ENCODE measurements around the gene CLK1.

CLK1 gene

DNA sequence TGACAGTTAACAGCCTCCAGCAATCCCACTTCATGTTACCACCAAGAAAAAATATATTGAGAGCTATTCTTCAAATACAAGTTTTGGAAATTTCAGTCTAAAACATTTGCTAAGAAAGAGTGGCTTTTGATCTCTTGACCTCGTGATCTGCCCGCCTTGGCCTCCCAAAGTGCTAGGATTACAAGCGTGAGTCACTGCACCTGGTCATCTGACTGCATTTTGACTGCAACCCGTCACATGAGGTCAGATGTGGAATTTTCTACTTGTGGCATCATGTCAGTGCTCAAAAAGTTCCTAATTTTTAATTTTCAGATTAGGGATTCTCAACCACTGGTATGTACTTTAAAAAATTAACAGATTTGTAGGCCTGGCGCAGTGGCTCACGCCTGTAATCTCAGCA is 9.1 kb upstream of the CLK1 start:
- no peaks in the 10 kb centered on the region for H3K27me3 ChIP-seq
- intact Hi-C loops (cut with DNase I; ENCODE audit: low total_unique reads) = no loop called here
- H3K4me1 ChIP-seq = no peaks in the 10 kb centered on the region
- no peaks in the 10 kb centered on the region for H3K9me3 ChIP-seq
- no peak for DNase-seq
- TF ChIP-seq, protein P1, sequence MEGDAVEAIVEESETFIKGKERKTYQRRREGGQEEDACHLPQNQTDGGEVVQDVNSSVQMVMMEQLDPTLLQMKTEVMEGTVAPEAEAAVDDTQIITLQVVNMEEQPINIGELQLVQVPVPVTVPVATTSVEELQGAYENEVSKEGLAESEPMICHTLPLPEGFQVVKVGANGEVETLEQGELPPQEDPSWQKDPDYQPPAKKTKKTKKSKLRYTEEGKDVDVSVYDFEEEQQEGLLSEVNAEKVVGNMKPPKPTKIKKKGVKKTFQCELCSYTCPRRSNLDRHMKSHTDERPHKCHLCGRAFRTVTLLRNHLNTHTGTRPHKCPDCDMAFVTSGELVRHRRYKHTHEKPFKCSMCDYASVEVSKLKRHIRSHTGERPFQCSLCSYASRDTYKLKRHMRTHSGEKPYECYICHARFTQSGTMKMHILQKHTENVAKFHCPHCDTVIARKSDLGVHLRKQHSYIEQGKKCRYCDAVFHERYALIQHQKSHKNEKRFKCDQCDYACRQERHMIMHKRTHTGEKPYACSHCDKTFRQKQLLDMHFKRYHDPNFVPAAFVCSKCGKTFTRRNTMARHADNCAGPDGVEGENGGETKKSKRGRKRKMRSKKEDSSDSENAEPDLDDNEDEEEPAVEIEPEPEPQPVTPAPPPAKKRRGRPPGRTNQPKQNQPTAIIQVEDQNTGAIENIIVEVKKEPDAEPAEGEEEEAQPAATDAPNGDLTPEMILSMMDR (IDR thresholded peaks at IDR 0.05) = no peak
- no peak overlapping the region for H3K27ac ChIP-seq
- no peak overlapping the region for H3K4me3 ChIP-seq
- peaks cover 30 to 78% (median 33%) of the 10 kb centered on the region in 3 donors for H3K36me3 ChIP-seq

DNA sequence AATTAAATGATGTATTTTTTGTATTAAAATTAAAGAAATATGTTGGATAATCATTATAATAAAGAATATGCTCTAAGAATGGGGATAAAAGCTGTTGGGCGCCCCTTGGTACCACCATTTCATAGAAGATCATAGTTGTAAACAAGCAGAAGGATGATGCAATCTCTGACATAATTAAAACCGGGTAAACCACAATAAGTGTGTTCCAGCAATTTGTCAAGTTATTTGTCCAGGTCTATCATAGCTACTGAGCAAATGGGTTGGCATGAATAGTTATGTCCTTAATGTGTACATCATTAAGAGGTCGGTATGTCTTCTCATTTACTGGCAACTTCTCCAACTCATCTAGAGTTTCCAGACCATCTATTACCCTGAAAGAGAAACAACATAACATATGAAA is 6.7 kb upstream of the CLK1 start:
- Histone ChIP-seq H3K27me3 (no peaks in the 10 kb centered on the region), H3K27ac (no peak overlapping the region), H3K9me3 (no peaks in the 10 kb centered on the region), H3K4me3 (no peak overlapping the region), H3K36me3 (peaks cover 17 to 56% (median 20%) of the 10 kb centered on the region in 3 donors), H3K4me1 (peaks cover 0 to 12% (median 3%) of the 10 kb centered on the region in 4 donors)
- no peak for DNase-seq
- TF ChIP-seq, protein P1 (IDR thresholded peaks at IDR 0.05) = no peak
- intact Hi-C loops (cut with DNase I; ENCODE audit: low total_unique reads) = no loop called here

DNA sequence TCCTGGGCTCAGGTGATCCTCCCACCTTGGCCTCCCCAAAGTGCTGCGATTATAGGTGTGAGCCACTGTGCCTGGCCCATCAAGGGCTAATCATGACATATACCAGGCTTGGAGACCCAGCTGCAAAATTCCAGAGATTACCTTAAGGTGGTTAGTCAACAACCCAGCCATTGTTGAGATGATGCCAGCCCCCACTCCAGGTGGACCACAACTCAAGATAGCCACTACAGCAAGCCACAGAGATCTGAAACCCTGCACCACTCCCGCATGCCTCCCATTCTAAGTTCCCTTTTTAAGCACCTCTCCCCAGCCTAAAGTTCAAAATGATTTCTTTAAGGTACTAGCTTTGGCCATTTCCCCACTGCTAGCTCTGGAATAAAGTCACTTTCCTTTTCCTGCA is 4.6 kb upstream of the CLK1 start:
- DNase-seq = no peak
- Histone ChIP-seq H3K36me3 (peaks cover 5 to 36% (median 8%) of the 10 kb centered on the region in 3 donors), H3K27me3 (no peaks in the 10 kb centered on the region), H3K9me3 (no peaks in the 10 kb centered on the region), H3K4me1 (peaks cover 0 to 20% (median 8%) of the 10 kb centered on the region in 4 donors), H3K27ac (no peak overlapping the region), H3K4me3 (no peak overlapping the region)
- TF ChIP-seq, protein P1 (IDR thresholded peaks at IDR 0.05) = no peak
- intact Hi-C loops (cut with DNase I; ENCODE audit: low total_unique reads) = no loop called here

DNA sequence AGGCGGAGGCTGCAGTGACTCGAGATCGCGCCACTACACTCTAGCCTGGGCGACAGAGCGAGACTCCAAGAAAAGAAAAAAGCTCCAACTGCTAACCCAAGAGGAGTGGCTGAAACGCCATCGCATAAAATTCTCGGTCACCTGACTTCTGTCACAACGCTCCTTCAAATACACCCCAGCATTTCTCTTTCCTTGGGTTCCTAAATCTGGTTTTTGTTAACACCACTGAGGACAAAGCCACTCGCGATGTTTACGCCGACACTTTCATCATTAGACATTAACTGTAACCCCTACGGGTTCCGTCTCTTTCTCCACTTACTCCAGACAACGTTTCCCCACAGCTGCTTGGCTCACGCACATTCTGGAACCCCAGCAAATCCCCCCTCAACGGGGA is 679 bp downstream of the CLK1 start:
- Histone ChIP-seq H3K27me3 (no peaks in the 10 kb centered on the region), H3K4me1 (peaks cover 0 to 46% (median 23%) of the 10 kb centered on the region in 4 donors), H3K9me3 (no peaks in the 10 kb centered on the region), H3K4me3 (peak overlapping the region; percentile 90 to 95), H3K36me3 (peaks cover 9 to 16% (median 14%) of the 10 kb centered on the region in 3 donors), H3K27ac (peak overlapping the region; percentile 100)
- intact Hi-C loops (cut with DNase I; ENCODE audit: low total_unique reads) = loop anchor here (5.0 kb wide), 1 partner anchor 51 kb away; the partner anchor contains the start of gene BZW1
- TF ChIP-seq, protein P1 (IDR thresholded peaks at IDR 0.05) = no peak
- no peak for DNase-seq

DNA sequence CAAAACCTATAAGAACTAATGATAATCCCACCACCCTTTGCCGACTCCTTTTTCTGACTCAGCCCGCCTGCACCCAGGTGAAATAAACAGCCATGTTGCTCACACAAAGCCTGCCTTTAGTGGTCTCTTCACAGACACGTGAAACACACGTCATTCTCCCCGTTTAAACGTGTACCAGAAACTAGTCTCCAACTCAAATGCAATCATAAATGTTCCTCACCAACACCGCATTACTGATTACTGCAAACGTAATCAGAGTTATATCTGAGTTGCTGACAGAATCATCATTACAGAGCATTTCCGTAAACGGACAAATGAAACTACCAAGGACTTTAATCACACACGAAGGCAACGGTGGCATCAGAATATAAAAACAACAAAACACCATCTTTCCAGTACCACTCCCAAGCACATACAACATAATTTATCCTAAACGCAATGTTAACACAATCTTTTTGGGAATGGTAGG is 1.9 kb downstream of the CLK1 start:
- Histone ChIP-seq H3K4me3 (peak overlapping the region; percentile 90 to 95), H3K9me3 (no peaks in the 10 kb centered on the region), H3K27ac (peak overlapping the region; percentile 100), H3K27me3 (no peaks in the 10 kb centered on the region), H3K36me3 (peaks cover 21 to 28% (median 26%) of the 10 kb centered on the region in 3 donors), H3K4me1 (peaks cover 0 to 58% (median 34%) of the 10 kb centered on the region in 4 donors)
- intact Hi-C loops (cut with DNase I; ENCODE audit: low total_unique reads) = loop anchor here (5.0 kb wide), 1 partner anchor 50 kb away; the partner anchor contains the start of gene BZW1
- peak in 1 of 2 donors; percentile 57 for DNase-seq
- TF ChIP-seq, protein P1 (IDR thresholded peaks at IDR 0.05) = no peak

All from tibial artery (tissue), 4 donors.